ENCODE results near the gene PCDHB3.
"Not testable (repeated sequence)": the region's sequence is repeated elsewhere in the genome, so short reads cannot be mapped to it uniquely, and the experiment has no call there.

PCDHB3 gene

GRCh38 chr5:141135718-141136266 lies 35.5 kb downstream of the PCDHB3 start:
- DNase-seq (no peak), ATAC-seq (no peak)

DNA sequence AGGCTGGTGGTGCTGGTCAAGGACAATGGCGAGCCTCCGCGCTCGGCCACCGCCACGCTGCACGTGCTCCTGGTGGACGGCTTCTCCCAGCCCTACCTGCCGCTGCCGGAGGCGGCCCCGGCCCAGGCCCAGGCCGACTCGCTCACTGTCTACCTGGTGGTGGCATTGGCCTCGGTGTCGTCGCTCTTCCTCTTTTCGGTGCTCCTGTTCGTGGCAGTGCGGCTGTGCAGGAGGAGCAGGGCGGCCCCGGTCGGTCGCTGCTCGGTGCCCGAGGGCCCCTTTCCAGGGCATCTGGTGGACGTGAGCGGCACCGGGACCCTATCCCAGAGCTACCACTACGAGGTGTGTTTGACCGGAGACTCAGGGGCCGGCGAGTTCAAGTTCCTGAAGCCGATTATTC lies 37.1 kb downstream of the PCDHB3 start:
- not testable (repeated sequence) for ATAC-seq, DNase-seq

- ATAC-seq (no peak), DNase-seq (no peak)
Observed at GRCh38 chr5:141149812-141150211, 49.5 kb downstream of the PCDHB3 start, which contains the start of gene PCDHB6. Gene PCDHB6, plus strand, starts transcription at chr5:141150057. Its CDS starts 201 bp downstream, at chr5:141150258.

DNA sequence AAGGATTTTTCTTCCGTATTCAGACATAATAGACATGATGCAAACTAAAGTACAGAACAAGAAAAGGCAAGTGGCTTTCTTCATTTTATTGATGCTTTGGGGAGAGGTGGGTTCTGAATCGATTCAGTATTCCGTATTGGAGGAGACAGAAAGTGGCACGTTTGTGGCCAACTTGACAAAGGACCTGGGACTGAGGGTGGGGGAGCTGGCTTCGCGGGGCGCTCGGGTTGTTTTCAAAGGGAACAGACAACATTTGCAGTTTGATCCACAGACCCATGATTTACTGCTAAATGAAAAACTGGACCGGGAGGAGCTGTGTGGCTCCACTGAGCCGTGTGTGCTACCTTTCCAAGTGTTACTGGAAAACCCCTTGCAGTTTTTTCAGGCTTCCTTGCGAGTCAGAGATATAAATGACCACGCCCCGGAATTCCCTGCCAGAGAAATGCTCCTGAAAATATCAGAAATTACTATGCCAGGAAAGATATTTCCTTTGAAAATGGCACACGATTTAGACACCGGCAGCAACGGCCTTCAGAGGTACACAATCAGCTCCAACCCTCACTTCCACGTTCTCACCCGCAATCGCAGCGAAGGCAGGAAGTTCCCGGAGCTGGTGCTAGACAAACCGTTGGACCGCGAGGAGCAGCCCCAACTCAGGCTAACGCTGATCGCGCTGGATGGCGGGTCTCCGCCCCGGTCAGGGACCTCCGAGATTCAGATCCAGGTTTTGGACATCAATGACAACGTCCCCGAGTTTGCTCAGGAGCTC lies 50.1 kb downstream of the PCDHB3 start:
- ATAC-seq (no peak), DNase-seq (no peak)

- no peak for ATAC-seq
Observed at GRCh38 chr5:141150993-141151325, 50.7 kb downstream of the PCDHB3 start.

GRCh38 chr5:141151632-141152031 lies 51.4 kb downstream of the PCDHB3 start:
- not testable (repeated sequence) for ATAC-seq, DNase-seq

More at GRCh38 chr5:141150993-141151325, 50.7 kb downstream of the PCDHB3 start:
- no peak for DNase-seq

GRCh38 chr5:141152096-141152495 lies 51.8 kb downstream of the PCDHB3 start:
- ATAC-seq, DNase-seq: not testable (repeated sequence)
